GM10266 (cell line): Measurements from ENCODE around the gene ZNF106.

Source experiments
- DNase-seq: peaks from one replicate; pipeline ENCODE4 v3.0.0; 2012; ENCODE audit errors: extremely low spot score
- CTCF ChIP-seq: IDR thresholded peaks from 2 replicates; pipeline ENCODE4 v1.5.1; 2012; ENCODE audit warnings: mild to moderate bottlenecking, low read depth; ENCODE audit not compliant: control insufficient read depth, insufficient read depth; ENCODE audit errors: missing control alignments

Gene ZNF106

GRCh38 chr15:42495361-42496212 is 4.6 kb upstream of the ZNF106 start, which contains the start of gene SNAP23:
SNAP23 (plus strand) TSS chr15:42495634; CDS start chr15:42511847, 16,213 bp downstream.
- DNase-seq, result peak; percentile 90
- no peak for TF ChIP-seq CTCF

- DNase-seq, result peak; percentile 14
- no peak for TF ChIP-seq CTCF
Observed at GRCh38 chr15:42494998-42495360, 4.0 kb upstream of the ZNF106 start.

GRCh38 chr15:42493679-42494078 is 2.7 kb upstream of the ZNF106 start:
- DNase-seq, result peak; percentile 10
- no peak for TF ChIP-seq CTCF

GRCh38 chr15:42491539-42492225 is 741 bp upstream of the ZNF106 start:
- TF ChIP-seq CTCF, result no peak
- no peak for DNase-seq

- TF ChIP-seq CTCF, result no peak
Observed at GRCh38 chr15:42490291-42490670, 660 bp downstream of the ZNF106 start.

GRCh38 chr15:42483677-42484076 is 7.3 kb downstream of the ZNF106 start:
- DNase-seq, result no peak
- no peak for TF ChIP-seq CTCF

More at GRCh38 chr15:42490291-42490670, 660 bp downstream of the ZNF106 start:
- DNase-seq, result peak; percentile 18

- TF ChIP-seq CTCF, result no peak
- no peak for DNase-seq
Observed at GRCh38 chr15:42482701-42483100, 8.2 kb downstream of the ZNF106 start.
